HG03175 (cell line): Measurements from ENCODE around the gene CDKN1C.

Source experiments
- ATAC-seq: cut with Tn5 transposase; IDR thresholded peaks from one replicate; pipeline ENCODE4 v1.9.1; 2021; ENCODE audit warnings: mild to moderate bottlenecking, moderate library complexity; ENCODE audit not compliant: unreplicated experiment

The CDKN1C gene

GRCh38 chr11:2885678-2886081, at the start of gene CDKN1C:
CDKN1C (minus strand) TSS chr11:2885775; CDS start chr11:2885456, 319 bp downstream.
- peak; percentile 74 for ATAC-seq

- no peak for ATAC-seq
Measured at GRCh38 chr11:2934611-2935239, 49.1 kb upstream of the CDKN1C start.

GRCh38 chr11:2934021-2934550, 48.5 kb upstream of the CDKN1C start:
- ATAC-seq = no peak

- ATAC-seq = no peak
Measured at GRCh38 chr11:2933375-2934020, 47.9 kb upstream of the CDKN1C start.

GRCh38 chr11:2932850-2933251, 47.3 kb upstream of the CDKN1C start:
- no peak for ATAC-seq

- ATAC-seq = no peak
Measured at GRCh38 chr11:2931771-2932738, 46.5 kb upstream of the CDKN1C start.

GRCh38 chr11:2931420-2931746, 45.8 kb upstream of the CDKN1C start:
- ATAC-seq = no peak

- ATAC-seq = peak; percentile 37
Measured at GRCh38 chr11:2930704-2931419, 45.3 kb upstream of the CDKN1C start.

- peak; percentile 34 for ATAC-seq
Measured at GRCh38 chr11:2929950-2930703, 44.6 kb upstream of the CDKN1C start.

GRCh38 chr11:2929531-2929949, 44.0 kb upstream of the CDKN1C start:
- ATAC-seq = no peak

- ATAC-seq = no peak
Measured at GRCh38 chr11:2928605-2929530, 43.3 kb upstream of the CDKN1C start, which contains the start of gene PHLDA2. PHLDA2 (minus strand) TSS chr11:2929420; CDS start chr11:2929364, 56 bp downstream.

GRCh38 chr11:2927851-2928604, 42.5 kb upstream of the CDKN1C start:
- ATAC-seq = no peak

- ATAC-seq = no peak
Measured at GRCh38 chr11:2927121-2927800, 41.7 kb upstream of the CDKN1C start.

- no peak for ATAC-seq
Measured at GRCh38 chr11:2926611-2927051, 41.1 kb upstream of the CDKN1C start.

- no peak for ATAC-seq
Measured at GRCh38 chr11:2924821-2925675, 39.5 kb upstream of the CDKN1C start.

- no peak for ATAC-seq
Measured at GRCh38 chr11:2924381-2924780, 38.8 kb upstream of the CDKN1C start.
